Measurements from ENCODE around the gene GATAD2A.

DNA sequence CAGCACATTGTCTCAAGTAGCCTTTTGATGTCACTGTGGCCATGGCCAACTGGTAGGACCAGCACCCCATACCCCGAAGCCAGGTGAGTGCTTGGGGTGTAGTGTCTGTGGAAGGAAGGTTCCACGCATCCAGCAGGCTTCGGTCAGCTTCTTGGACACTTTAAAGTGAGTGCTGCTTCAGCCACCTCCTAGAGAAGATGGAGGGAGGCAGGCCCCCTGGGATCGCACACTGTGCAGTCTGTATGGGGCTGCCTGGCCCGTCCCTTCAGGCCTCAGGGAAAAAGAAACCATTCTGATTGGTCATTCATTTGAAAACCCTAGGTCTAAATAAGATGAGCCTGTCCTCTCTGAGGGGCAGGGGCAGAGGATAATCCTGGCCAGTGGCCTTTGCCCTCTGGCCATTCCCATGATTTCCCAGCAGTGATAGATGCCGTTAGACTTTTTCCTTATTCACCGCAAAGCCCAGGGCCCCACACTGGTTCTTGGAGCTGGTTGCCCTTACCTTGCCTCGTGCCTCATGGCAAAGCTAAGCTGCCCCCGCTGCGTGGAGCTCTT, 30.7 kb downstream of the GATAD2A start:
- TF ChIP-seq, protein P1, sequence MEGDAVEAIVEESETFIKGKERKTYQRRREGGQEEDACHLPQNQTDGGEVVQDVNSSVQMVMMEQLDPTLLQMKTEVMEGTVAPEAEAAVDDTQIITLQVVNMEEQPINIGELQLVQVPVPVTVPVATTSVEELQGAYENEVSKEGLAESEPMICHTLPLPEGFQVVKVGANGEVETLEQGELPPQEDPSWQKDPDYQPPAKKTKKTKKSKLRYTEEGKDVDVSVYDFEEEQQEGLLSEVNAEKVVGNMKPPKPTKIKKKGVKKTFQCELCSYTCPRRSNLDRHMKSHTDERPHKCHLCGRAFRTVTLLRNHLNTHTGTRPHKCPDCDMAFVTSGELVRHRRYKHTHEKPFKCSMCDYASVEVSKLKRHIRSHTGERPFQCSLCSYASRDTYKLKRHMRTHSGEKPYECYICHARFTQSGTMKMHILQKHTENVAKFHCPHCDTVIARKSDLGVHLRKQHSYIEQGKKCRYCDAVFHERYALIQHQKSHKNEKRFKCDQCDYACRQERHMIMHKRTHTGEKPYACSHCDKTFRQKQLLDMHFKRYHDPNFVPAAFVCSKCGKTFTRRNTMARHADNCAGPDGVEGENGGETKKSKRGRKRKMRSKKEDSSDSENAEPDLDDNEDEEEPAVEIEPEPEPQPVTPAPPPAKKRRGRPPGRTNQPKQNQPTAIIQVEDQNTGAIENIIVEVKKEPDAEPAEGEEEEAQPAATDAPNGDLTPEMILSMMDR (IDR thresholded peaks at IDR 0.05 in 4 of 5, conservative IDR thresholded peaks at IDR 0.05 in 1 of 5), result no peak
- no peak for TF ChIP-seq POLR2A (IDR thresholded peaks at IDR 0.05)
